NCI-H128 (cell line): ENCODE results near the gene FHIT.

ENCODE experiments used
- DNase-seq: peaks from one replicate; lab custom pipeline; 2025; ENCODE audit not compliant: unreplicated experiment; lab: John Stamatoyannopoulos, UW

The FHIT gene

DNA sequence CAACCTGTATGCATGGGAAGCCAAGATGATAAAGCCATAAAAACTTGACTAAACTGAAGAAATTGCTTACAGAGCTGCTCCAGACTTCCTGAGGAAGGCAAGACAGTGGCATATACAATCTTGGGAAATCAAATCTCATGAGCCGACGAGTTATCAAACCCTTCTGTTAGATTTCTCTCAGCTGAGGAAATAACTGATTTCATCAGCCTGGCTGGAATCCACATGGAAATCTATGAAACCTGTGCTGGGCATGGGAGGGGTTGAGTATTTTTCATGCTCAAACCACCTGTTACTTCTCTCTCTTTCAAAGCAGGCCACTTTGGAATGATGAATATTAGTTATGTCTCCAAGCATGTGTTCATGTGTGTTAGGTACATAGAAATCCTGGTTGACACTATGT, 727.7 kb downstream of the FHIT start:
- no peak for DNase-seq

GRCh38 chr3:60517134-60517533, 734.1 kb downstream of the FHIT start:
- DNase-seq, result no peak

- DNase-seq, result no peak
Observed at GRCh38 chr3:60514866-60515265, 736.4 kb downstream of the FHIT start.

DNA sequence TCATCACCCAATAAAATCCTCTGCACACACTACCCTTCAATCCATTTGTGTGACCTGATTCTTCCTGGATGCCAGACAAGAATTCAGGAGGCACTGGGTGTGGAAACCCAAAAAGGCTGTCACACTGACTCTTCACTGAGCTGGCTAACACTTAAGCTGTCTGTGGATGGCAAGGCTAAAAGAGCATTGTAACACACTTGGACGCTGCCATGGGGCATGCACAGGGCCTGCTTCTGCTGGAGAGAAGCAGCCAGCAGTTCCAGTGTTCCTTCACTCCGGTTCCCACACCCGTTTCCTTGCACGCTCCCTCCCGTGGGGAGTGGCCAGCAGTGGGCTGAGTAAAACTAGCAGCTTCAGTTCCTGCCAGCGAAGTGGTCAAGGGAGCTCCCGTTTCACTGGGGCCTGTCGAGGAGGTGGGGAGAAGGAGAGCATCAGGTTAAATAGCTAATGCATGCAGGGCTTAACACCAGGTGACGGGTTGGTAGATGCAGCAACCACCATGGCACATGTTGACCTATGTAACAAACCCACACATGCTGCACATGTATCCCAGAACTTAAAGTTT, 737.1 kb downstream of the FHIT start:
- no peak for DNase-seq

DNA sequence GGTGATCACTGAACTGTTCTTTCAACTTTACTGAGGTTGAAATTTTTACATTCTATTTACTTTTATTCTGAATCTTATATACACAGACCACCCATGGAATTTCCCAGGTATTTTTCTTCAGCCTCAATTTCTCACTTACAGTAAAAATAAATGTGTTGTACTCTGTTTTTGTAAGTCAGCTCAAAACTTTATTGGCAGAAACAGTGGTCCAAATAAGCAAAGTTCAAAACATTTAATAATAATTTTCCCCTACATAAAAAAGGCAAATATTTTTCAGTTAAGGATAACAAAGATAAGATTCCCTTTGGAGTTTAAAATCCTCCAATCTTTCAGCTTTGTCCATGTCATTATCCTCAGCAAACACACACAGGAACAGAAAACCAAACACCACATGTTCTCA, 738.0 kb downstream of the FHIT start:
- no peak for DNase-seq

DNA sequence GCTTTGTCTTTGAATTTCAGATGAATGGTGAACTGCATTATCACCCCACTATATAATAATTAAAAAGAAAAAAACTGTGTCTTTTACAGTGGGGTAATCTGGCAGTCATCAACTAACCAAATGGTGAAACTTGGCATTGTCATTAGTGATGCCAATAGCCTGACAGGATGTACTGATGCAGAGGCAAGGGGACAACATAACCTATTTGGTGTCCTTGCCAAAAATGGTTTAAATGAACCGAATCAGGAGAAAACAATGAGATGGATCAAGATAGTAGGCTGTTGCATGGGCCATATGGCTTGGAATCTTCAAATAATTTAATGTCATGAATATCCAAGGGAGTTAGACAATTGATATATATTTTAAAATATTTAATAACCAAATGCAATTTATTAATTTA, 738.7 kb downstream of the FHIT start:
- no peak for DNase-seq

DNA sequence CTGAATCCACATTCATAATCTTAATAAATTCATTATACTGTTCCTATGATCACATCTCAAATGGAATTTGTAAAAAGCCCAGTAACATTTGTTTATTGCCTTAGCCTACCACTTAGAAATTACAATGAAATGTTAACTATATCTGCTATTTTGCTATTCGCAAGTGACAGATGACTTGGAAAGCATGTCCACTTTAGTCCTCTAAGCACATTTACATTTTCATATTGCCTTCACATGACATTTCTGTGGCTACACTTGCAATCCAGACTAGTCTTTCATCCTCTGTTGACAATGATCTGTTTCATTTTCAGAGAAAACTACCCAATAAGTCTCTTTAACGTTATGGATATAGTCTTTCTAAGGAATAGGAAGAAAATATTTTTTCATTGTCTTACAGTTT, 741.8 kb downstream of the FHIT start:
- DNase-seq, result no peak

DNA sequence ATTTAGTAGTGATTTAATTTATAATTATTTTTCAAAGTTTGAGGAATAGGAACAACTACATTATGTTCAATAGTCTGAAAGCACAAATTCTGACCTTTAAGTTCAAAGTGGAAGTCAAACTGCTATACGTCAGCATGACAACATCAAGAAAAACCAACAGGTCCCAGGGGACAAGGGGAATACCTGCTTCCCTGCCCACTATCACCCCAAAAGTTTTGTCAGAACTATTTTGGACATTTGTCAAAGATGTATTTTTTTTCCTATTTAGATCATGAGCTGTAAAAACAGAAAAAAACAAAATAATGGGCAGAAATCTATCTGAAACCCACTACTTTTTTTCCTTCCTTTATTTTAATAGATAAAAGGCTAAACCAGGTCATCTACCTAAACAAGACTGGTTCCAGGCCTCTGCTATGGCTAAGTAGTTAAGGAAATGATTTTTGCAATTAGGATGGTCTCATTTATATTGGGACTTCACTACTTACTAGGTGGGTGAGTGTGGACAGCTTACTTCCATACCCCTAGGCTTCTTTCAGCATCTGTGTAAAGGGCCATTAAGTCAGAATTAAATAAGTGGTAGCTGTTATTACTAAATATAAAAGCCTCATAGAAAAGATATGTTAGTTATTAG, 746.3 kb downstream of the FHIT start:
- no peak for DNase-seq

- no peak for DNase-seq
Observed at GRCh38 chr3:60501314-60501713, 749.9 kb downstream of the FHIT start.

GRCh38 chr3:60497902-60498301, 753.4 kb downstream of the FHIT start:
- no peak for DNase-seq

GRCh38 chr3:60490992-60491391, 760.3 kb downstream of the FHIT start:
- no peak for DNase-seq

DNA sequence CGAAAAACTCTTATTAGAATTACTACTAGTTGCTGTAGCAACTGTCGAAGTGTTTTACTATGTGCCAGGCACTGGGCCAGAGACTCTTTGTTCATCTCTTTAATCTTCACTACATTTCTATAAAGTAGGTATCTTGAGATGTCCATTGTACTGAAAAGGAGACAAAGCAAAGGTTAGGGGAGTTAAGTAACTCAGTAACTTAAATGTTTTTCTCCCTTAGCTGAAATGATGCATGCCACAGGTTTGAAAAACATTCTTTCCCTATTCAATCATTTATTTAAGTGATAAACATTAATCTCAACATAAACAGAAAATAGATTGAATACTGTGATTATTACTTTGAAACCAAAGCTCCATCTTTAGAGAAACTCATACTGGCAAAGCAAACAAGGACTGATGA, 776.2 kb downstream of the FHIT start:
- no peak for DNase-seq

DNA sequence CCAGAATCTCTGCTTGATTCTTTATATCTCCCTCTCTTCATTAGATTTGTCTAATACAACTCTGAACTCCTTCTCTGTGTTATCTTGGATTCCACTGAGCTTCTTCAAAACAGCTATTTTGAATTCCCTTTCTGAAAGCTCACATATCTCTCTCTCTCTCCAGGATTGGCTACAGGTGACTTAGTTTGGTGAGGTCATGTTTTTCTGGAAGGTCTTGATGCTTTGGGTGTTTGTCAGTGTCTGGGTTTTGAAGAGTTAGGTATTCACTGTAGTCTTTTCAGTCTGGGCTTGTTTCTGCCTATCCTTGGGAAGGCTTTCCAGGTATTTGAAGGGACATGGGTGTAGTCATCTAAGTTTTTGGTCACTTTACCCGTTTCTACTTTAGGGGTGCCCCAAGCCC, 781.8 kb downstream of the FHIT start:
- no peak for DNase-seq

DNA sequence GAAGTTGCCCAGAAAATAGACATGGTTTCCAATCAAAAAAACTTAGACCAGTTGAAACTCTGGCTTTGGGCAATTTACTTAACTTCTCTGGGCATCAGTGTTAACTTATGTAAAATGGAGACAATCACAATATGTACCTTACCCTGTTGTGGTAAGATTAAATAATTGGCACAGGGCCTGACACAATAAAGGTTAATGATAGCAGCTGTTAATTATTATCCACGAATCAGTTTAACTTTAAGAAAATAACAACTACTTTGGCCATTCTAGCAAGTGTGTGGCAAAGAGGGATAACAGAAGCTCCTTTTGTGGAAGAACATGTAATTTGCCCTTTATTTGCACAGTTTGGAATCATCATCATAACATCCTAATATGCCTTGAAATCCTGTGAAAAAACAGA, 787.6 kb downstream of the FHIT start:
- DNase-seq, result no peak

- no peak for DNase-seq
Observed at GRCh38 chr3:60461267-60461666, 790.0 kb downstream of the FHIT start.

GRCh38 chr3:60456180-60456579, 795.1 kb downstream of the FHIT start:
- no peak for DNase-seq

GRCh38 chr3:60453326-60453725, 797.9 kb downstream of the FHIT start:
- DNase-seq, result no peak

GRCh38 chr3:60448696-60449095, 802.6 kb downstream of the FHIT start:
- DNase-seq, result no peak

- no peak for DNase-seq
Observed at GRCh38 chr3:60445446-60445845, 805.8 kb downstream of the FHIT start.

- no peak for DNase-seq
Observed at GRCh38 chr3:60444898-60445437, 806.3 kb downstream of the FHIT start.

DNA sequence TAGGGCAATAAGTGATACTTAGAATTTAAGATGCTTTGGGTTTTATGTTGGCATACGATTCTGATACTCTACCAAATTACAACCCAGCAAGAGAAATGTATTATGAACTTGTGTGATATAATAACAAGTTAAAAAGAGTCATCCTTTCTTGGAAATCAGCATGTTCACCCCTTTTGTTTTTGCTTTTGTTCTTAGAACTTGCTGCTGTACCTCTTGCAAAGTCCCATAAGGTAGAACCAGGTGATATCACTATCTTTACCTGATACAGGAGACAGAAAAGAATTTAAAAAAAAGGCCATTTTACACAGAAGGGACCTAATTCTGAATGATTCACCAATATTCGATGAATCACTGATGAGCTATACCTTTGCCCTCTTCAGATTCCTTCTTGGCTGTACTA, 810.4 kb downstream of the FHIT start:
- DNase-seq, result no peak

DNA sequence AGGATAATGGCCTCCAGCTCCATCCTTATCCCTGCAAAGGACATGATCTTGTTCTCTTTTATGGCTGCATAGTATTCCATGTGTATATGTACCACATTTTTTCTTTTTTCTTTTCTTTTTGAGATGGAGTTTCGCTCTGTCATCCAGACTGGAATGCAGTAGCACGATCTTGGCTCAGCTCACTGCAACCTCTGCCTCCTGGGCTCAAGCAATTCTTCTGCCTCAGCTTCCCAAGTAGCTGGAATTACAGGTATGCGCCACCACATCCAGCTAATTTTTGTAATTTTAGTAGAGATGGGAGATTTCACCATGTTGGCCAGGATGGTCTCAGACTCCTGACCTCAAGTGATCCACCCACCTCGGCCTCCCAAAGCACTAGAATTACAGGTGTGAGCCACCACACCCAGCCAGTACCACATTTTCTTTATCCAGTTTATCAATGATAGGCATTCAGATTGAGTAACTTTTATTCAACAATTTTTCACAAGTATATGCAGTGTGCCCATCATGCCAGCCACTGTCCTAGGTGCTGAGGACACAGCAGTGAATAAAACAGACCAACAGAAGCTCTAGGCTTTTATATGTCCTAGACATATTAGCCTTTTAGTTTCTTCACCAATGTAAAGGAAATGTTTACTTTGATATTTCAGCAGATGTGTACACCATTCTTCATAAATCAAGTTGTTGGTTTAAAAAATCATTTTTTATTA, 815.2 kb downstream of the FHIT start:
- DNase-seq, result no peak
